HEK293 (cell line): ENCODE results near the gene SPPL2C.

Experiments used
- CTCF ChIA-PET: fragments of 350-600 bp; formaldehyde crosslinking; extraction: SDS; loops from one replicate; lab custom pipeline; 2021; ENCODE audit warnings: antibody characterized with exemption; lab: Yijun Ruan, JAX
- POLR2A ChIA-PET: fragments of 300-600 bp; formaldehyde crosslinking; extraction: SDS; loops from one replicate; lab custom pipeline; 2020; ENCODE audit warnings: antibody characterized with exemption, inconsistent platforms; lab: Yijun Ruan, JAX
- H3K27ac ChIP-seq: fragments of 200-500 bp; sonication (Bioruptor generic); 2 replicates; pipeline ENCODE4 v1.5.1; 2014; ENCODE audit warnings: low read depth, low read length, control low read depth, inconsistent platforms; ENCODE audit errors: extremely low read depth
- H3K36me3 ChIP-seq, 2 experiments: fragments of 200-500 bp in 1 of 2; sonication (Bioruptor generic) in 1 of 2; 1 replicate in 1 of 2; 2 replicates in 1 of 2; pipeline ENCODE4 v1.5.1; 2014 to 2017; ENCODE audit warnings: inconsistent platforms in 2 of 2, low read length in 2 of 2; ENCODE audit not compliant: control insufficient read depth in 2 of 2, insufficient read depth in 1 of 2
- H3K4me1 ChIP-seq: fragments of 200-500 bp; sonication (Bioruptor generic); 2 replicates; pipeline ENCODE4 v1.5.1; 2014; ENCODE audit warnings: mild to moderate bottlenecking, low read length, inconsistent platforms; ENCODE audit not compliant: control insufficient read depth, insufficient read depth
- H3K4me3 ChIP-seq: 2 replicates; pipeline ENCODE4 v1.5.1; 2011; ENCODE audit warnings: low read depth, mild to moderate bottlenecking, control low read depth, low read length, moderate library complexity
- H3K9me3 ChIP-seq: fragments of 200-500 bp; sonication (Bioruptor generic); 2 replicates; pipeline ENCODE4 v1.5.1; 2014; ENCODE audit warnings: low read depth, low read length, inconsistent platforms; ENCODE audit not compliant: control insufficient read depth, insufficient read depth
- KLF1 ChIP-seq: fragments of 450-650 bp; formaldehyde crosslinking; IDR thresholded peaks from 2 replicates; pipeline ENCODE4 v1.5.1; 2016; ENCODE audit warnings: missing biosample characterization, missing genetic modification characterization
- KLF16 ChIP-seq: fragments of 450-650 bp; formaldehyde crosslinking; IDR thresholded peaks from 2 replicates; pipeline ENCODE4 v1.5.1; 2017; ENCODE audit warnings: missing biosample characterization, missing genetic modification characterization
- YY2 ChIP-seq: fragments of 450-650 bp; formaldehyde crosslinking; IDR thresholded peaks from 2 replicates; pipeline ENCODE4 v1.5.1; 2016; ENCODE audit warnings: missing biosample characterization, missing genetic modification characterization
- ZBTB7A ChIP-seq: fragments of 450-650 bp; formaldehyde crosslinking; IDR thresholded peaks from 2 replicates; pipeline ENCODE4 v1.5.1; 2016; ENCODE audit warnings: low read depth, missing biosample characterization, missing genetic modification characterization
- ZIC2 ChIP-seq: fragments of 450-650 bp; formaldehyde crosslinking; IDR thresholded peaks from 2 replicates; pipeline ENCODE4 v1.5.1; 2016; ENCODE audit warnings: missing biosample characterization, missing genetic modification characterization
- ZNF114 ChIP-seq: fragments of 450-650 bp; formaldehyde crosslinking; IDR thresholded peaks from 2 replicates; pipeline ENCODE4 v1.5.0; 2017; ENCODE audit warnings: missing biosample characterization, missing genetic modification characterization
- ZNF132 ChIP-seq: fragments of 450-650 bp; formaldehyde crosslinking; IDR thresholded peaks from 2 replicates; pipeline ENCODE4 v1.5.1; 2017; ENCODE audit warnings: missing biosample characterization, missing genetic modification characterization, borderline replicate concordance
- ZNF18 ChIP-seq: fragments of 450-650 bp; formaldehyde crosslinking; IDR thresholded peaks from 2 replicates; pipeline ENCODE4 v1.5.1; 2016; ENCODE audit warnings: missing biosample characterization, missing genetic modification characterization
- ZNF324 ChIP-seq: fragments of 450-650 bp; formaldehyde crosslinking; IDR thresholded peaks from 2 replicates; pipeline ENCODE4 v1.5.1; 2016; ENCODE audit warnings: missing biosample characterization, missing genetic modification characterization
- ZNF394 ChIP-seq: fragments of 450-650 bp; formaldehyde crosslinking; IDR thresholded peaks from 2 replicates; pipeline ENCODE4 v1.5.1; 2016; ENCODE audit warnings: missing biosample characterization, missing genetic modification characterization, mild to moderate bottlenecking, moderate library complexity, borderline replicate concordance
- ZNF561 ChIP-seq: fragments of 450-650 bp; IDR thresholded peaks from 2 replicates; pipeline ENCODE4 v1.5.1; 2018; ENCODE audit warnings: missing biosample characterization, missing genetic modification characterization, borderline replicate concordance
- ZNF658 ChIP-seq: fragments of 450-650 bp; formaldehyde crosslinking; IDR thresholded peaks from 2 replicates; pipeline ENCODE4; 2016; ENCODE audit warnings: missing biosample characterization, missing genetic modification characterization
- ZNF664 ChIP-seq: fragments of 450-650 bp; formaldehyde crosslinking; IDR thresholded peaks from 2 replicates; pipeline ENCODE4 v1.5.1; 2016; ENCODE audit warnings: missing biosample characterization, missing genetic modification characterization
- ZXDB ChIP-seq: fragments of 450-650 bp; formaldehyde crosslinking; IDR thresholded peaks from 2 replicates; pipeline ENCODE4 v1.5.1; 2016; ENCODE audit warnings: missing biosample characterization, missing genetic modification characterization
- TF ChIP-seq, protein P1 (sequence below): fragments of 450-650 bp; formaldehyde crosslinking; IDR thresholded peaks from 2 replicates; pipeline ENCODE4 v1.5.1; 2017; ENCODE audit warnings: missing biosample characterization, missing genetic modification characterization
- TF ChIP-seq, protein P2 (sequence below): fragments of 450-650 bp; formaldehyde crosslinking; IDR thresholded peaks from 2 replicates; pipeline ENCODE4 v1.5.1; 2016; ENCODE audit warnings: missing biosample characterization, missing genetic modification characterization
- TF ChIP-seq, protein P3 (sequence below): fragments of 450-650 bp; formaldehyde crosslinking; IDR thresholded peaks from 2 replicates; pipeline ENCODE4 v1.5.1; 2016; ENCODE audit warnings: missing biosample characterization, missing genetic modification characterization, borderline replicate concordance
- TF ChIP-seq, protein P4 (sequence below): fragments of 450-650 bp; formaldehyde crosslinking; IDR thresholded peaks from 2 replicates; pipeline ENCODE4 v1.5.1; 2016; ENCODE audit warnings: missing biosample characterization, missing genetic modification characterization, low read depth

The SPPL2C gene

DNA sequence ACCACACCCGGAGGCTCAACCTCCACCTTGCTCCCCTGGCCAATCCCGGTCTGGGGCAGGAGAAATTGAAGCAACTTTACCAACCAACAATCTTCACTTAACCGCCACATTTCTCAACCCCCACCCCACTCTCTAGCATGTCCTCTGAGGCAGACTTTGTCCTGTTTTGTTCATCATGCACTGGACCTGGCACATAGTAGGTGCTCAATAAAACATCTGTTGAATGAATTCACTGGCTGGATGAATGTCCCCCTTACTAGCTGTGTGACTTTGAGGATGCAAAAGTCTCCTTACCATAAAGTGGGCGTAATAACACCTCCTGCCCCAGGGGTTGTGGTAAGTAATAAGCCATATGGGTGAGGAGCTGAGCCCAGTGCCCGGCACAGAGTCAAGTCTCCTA, 5.8 kb downstream of the SPPL2C start:
- TF ChIP-seq ZNF664 (tag by site-specific recombination) = peak; percentile 93
- TF ChIP-seq ZNF114 (tag by site-specific recombination) = no peak

DNA sequence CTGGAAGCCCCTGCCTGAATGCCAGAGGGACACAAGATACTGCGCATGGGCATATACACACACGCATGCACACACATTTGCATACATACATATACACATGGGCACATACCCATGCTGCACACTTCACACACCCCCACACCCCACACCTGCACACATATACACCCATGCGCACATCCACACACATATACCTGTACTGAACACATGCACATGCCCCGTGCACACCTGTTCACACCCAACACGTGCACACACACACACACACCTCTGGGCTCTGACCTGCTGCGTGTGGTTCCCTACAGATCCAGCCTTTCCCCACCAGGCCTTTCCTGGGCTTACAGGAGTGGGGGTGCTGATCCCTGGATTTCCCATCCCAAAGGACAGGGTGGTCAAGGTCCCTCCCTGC, 6.3 kb downstream of the SPPL2C start:
- Histone ChIP-seq H3K36me3 (no peaks in the 10 kb centered on the region), H3K4me1 (no peaks in the 10 kb centered on the region), H3K27ac (no peak overlapping the region), H3K9me3 (no peaks in the 10 kb centered on the region), H3K4me3 (no peak overlapping the region)
- POLR2A ChIA-PET = no interaction called here
- TF ChIP-seq ZIC2 (tag by site-specific recombination) (no peak), ZBTB7A (no peak), ZNF132 (tag by site-specific recombination) (no peak), ZNF18 (tag by site-specific recombination) (peak; percentile 92), ZNF658 (tag by site-specific recombination) (no peak)
- CTCF ChIA-PET = interaction anchor here (1.2 to 3.0 kb wide), 12 partner anchors 10 to 424 kb away, joined by 3 to 49 read pairs (median 14); no protein-coding TSS in a partner anchor

More for the DNA sequence above, 5.8 kb downstream of the SPPL2C start:
- POLR2A ChIA-PET = no interaction called here
- Histone ChIP-seq H3K4me1 (no peaks in the 10 kb centered on the region), H3K36me3 (no peaks in the 10 kb centered on the region), H3K9me3 (no peaks in the 10 kb centered on the region), H3K27ac (no peak overlapping the region), H3K4me3 (no peak overlapping the region)
- CTCF ChIA-PET = interaction anchor here (0.6 to 2.9 kb wide), 9 partner anchors 8 to 424 kb away, joined by 3 to 28 read pairs (median 4); no protein-coding TSS in a partner anchor

GRCh38 chr17:45851464-45851863, 6.8 kb downstream of the SPPL2C start:
- H3K4me3 ChIP-seq = no peak overlapping the region
- no peaks in the 10 kb centered on the region for H3K36me3 ChIP-seq
- no peak for TF ChIP-seq ZNF394 (tag by site-specific recombination)
- TF ChIP-seq, protein P1, sequence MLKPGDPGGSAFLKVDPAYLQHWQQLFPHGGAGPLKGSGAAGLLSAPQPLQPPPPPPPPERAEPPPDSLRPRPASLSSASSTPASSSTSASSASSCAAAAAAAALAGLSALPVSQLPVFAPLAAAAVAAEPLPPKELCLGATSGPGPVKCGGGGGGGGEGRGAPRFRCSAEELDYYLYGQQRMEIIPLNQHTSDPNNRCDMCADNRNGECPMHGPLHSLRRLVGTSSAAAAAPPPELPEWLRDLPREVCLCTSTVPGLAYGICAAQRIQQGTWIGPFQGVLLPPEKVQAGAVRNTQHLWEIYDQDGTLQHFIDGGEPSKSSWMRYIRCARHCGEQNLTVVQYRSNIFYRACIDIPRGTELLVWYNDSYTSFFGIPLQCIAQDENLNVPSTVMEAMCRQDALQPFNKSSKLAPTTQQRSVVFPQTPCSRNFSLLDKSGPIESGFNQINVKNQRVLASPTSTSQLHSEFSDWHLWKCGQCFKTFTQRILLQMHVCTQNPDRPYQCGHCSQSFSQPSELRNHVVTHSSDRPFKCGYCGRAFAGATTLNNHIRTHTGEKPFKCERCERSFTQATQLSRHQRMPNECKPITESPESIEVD = no peak
- TF ChIP-seq KLF1 (tag by site-specific recombination) = no peak
- TF ChIP-seq ZNF561 (tag by site-specific recombination) = no peak
- no peak for TF ChIP-seq ZNF324
- TF ChIP-seq, protein P2, sequence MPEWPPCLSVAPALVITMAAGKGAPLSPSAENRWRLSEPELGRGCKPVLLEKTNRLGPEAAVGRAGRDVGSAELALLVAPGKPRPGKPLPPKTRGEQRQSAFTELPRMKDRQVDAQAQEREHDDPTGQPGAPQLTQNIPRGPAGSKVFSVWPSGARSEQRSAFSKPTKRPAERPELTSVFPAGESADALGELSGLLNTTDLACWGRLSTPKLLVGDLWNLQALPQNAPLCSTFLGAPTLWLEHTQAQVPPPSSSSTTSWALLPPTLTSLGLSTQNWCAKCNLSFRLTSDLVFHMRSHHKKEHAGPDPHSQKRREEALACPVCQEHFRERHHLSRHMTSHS = no peak
- TF ChIP-seq KLF16 (tag by site-specific recombination) = no peak
- TF ChIP-seq ZXDB = no peak
- TF ChIP-seq, protein P3, sequence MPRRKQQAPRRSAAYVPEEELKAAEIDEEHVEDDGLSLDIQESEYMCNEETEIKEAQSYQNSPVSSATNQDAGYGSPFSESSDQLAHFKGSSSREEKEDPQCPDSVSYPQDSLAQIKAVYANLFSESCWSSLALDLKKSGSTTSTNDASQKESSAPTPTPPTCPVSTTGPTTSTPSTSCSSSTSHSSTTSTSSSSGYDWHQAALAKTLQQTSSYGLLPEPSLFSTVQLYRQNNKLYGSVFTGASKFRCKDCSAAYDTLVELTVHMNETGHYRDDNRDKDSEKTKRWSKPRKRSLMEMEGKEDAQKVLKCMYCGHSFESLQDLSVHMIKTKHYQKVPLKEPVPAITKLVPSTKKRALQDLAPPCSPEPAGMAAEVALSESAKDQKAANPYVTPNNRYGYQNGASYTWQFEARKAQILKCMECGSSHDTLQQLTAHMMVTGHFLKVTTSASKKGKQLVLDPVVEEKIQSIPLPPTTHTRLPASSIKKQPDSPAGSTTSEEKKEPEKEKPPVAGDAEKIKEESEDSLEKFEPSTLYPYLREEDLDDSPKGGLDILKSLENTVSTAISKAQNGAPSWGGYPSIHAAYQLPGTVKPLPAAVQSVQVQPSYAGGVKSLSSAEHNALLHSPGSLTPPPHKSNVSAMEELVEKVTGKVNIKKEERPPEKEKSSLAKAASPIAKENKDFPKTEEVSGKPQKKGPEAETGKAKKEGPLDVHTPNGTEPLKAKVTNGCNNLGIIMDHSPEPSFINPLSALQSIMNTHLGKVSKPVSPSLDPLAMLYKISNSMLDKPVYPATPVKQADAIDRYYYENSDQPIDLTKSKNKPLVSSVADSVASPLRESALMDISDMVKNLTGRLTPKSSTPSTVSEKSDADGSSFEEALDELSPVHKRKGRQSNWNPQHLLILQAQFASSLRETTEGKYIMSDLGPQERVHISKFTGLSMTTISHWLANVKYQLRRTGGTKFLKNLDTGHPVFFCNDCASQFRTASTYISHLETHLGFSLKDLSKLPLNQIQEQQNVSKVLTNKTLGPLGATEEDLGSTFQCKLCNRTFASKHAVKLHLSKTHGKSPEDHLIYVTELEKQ = no peak
- TF ChIP-seq ZNF132 (tag by site-specific recombination) = no peak
- no peak for TF ChIP-seq YY2 (tag by site-specific recombination)
- TF ChIP-seq, protein P4, sequence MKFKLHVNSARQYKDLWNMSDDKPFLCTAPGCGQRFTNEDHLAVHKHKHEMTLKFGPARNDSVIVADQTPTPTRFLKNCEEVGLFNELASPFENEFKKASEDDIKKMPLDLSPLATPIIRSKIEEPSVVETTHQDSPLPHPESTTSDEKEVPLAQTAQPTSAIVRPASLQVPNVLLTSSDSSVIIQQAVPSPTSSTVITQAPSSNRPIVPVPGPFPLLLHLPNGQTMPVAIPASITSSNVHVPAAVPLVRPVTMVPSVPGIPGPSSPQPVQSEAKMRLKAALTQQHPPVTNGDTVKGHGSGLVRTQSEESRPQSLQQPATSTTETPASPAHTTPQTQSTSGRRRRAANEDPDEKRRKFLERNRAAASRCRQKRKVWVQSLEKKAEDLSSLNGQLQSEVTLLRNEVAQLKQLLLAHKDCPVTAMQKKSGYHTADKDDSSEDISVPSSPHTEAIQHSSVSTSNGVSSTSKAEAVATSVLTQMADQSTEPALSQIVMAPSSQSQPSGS (tag by site-specific recombination) = no peak
- POLR2A ChIA-PET = no interaction called here
- no peaks in the 10 kb centered on the region for H3K9me3 ChIP-seq
- no peak overlapping the region for H3K27ac ChIP-seq
- CTCF ChIA-PET = interaction anchor here (0.5 to 3.0 kb wide), 30 partner anchors 8 to 636 kb away, joined by 3 to 49 read pairs (median 6); partner anchors contain the start of gene CRHR1
- H3K4me1 ChIP-seq = no peaks in the 10 kb centered on the region
